ENCODE measurements around the gene DACH1. TPM values are rescaled to one million over a fixed set of nuclear protein-coding genes. Genes with fewer than 3 reads are reported as not detected.

The DACH1 gene
- total RNA-seq, 2 donors from 2014 or later, result 0.13 TPM; not detected in 1

GRCh38 chr13:71513411-71514033 is 353.5 kb downstream of the DACH1 start:
- no peaks in the 10 kb centered on the region for H3K9me3 ChIP-seq (ENCODE audit: control insufficient read depth, low read length, poor library complexity, severe bottlenecking)
- Mint-ChIP-seq H3K27me3 (no peaks in the 10 kb centered on the region), H3K27ac (no peak overlapping the region), H3K4me3 (no peak overlapping the region), H3K4me1 (no peaks in the 10 kb centered on the region), H3K36me3 (ENCODE audit: low read depth) (no peaks in the 10 kb centered on the region)
- ATAC-seq (no peak), DNase-seq (no peak)

- H3K27ac Mint-ChIP-seq, result no peak overlapping the region
- H3K9me3 ChIP-seq (ENCODE audit: control insufficient read depth, low read length, poor library complexity, severe bottlenecking), result no peaks in the 10 kb centered on the region
- no peak overlapping the region for H3K4me3 Mint-ChIP-seq
- DNase-seq (no peak), ATAC-seq (no peak)
- no peaks in the 10 kb centered on the region for H3K27me3 Mint-ChIP-seq
- H3K4me1 Mint-ChIP-seq, result no peaks in the 10 kb centered on the region
- no peaks in the 10 kb centered on the region for H3K36me3 Mint-ChIP-seq (ENCODE audit: low read depth)
Measured at GRCh38 chr13:71503781-71504180, 363.2 kb downstream of the DACH1 start.

- Mint-ChIP-seq H3K36me3 (ENCODE audit: low read depth) (no peaks in the 10 kb centered on the region), H3K4me3 (no peak overlapping the region), H3K27me3 (no peaks in the 10 kb centered on the region), H3K4me1 (no peaks in the 10 kb centered on the region), H3K27ac (no peak overlapping the region)
- H3K9me3 ChIP-seq (ENCODE audit: control insufficient read depth, low read length, poor library complexity, severe bottlenecking), result no peaks in the 10 kb centered on the region
- ATAC-seq, result no peak
- DNase-seq, result no peak
Measured at GRCh38 chr13:71499944-71500514, 367.0 kb downstream of the DACH1 start.

- no peak for DNase-seq
- ATAC-seq, result no peak
- H3K36me3 Mint-ChIP-seq (ENCODE audit: low read depth), result no peaks in the 10 kb centered on the region
- no peaks in the 10 kb centered on the region for H3K27me3 Mint-ChIP-seq
- no peak overlapping the region for H3K4me3 Mint-ChIP-seq
- H3K27ac Mint-ChIP-seq, result no peak overlapping the region
- no peaks in the 10 kb centered on the region for H3K9me3 ChIP-seq (ENCODE audit: control insufficient read depth, low read length, poor library complexity, severe bottlenecking)
- no peaks in the 10 kb centered on the region for H3K4me1 Mint-ChIP-seq
Measured at GRCh38 chr13:71499235-71499634, 367.8 kb downstream of the DACH1 start.

DNA sequence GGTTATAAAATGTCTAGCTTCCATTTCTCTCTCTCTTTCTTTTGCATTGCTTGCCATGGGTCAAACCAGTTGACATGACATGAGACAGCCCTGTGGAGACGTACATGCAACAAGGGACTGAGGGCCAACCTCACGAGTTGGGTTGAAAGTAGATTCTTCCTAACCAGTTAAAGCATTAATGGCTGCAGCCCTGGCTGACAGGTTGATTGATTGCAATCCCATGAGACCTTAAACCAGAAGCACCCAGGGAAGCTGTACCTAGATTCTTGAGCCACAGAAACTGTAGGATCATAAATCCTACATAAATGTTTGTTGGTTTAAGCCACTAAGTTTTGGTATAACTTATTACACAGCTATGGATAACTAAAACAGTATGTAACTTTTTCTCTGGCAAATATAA is 373.8 kb downstream of the DACH1 start:
- no peak for DNase-seq
- Mint-ChIP-seq H3K36me3 (ENCODE audit: low read depth) (no peaks in the 10 kb centered on the region), H3K4me1 (no peaks in the 10 kb centered on the region), H3K4me3 (no peak overlapping the region), H3K27me3 (no peaks in the 10 kb centered on the region), H3K27ac (no peak overlapping the region)
- no peaks in the 10 kb centered on the region for H3K9me3 ChIP-seq (ENCODE audit: control insufficient read depth, low read length, poor library complexity, severe bottlenecking)
- ATAC-seq, result no peak

- no peaks in the 10 kb centered on the region for H3K27me3 Mint-ChIP-seq
Measured at GRCh38 chr13:71492346-71492871, 374.6 kb downstream of the DACH1 start.

DNA sequence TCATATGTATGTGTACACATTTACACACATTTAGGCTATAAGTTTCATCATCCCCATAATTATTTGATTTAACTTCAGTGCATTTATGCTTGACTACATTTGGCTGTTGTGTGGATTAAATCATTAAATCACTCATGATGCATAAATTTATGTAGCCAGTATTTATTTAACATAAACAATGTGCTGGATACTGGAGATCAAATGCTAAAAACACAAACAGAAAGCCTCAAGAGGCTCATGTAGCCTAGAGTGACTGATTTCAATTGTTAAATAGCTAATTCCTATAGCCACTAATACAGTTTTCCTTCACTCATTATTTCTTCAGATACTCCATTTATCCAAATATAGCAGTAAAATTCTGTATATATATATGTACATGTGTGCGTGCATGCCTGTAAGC is 376.0 kb downstream of the DACH1 start:
- no peak for ATAC-seq

More at GRCh38 chr13:71492346-71492871, 374.6 kb downstream of the DACH1 start:
- H3K27ac Mint-ChIP-seq, result no peak overlapping the region
- DNase-seq (no peak), ATAC-seq (no peak)
- no peaks in the 10 kb centered on the region for H3K4me1 Mint-ChIP-seq
- no peaks in the 10 kb centered on the region for H3K9me3 ChIP-seq (ENCODE audit: control insufficient read depth, low read length, poor library complexity, severe bottlenecking)
- H3K36me3 Mint-ChIP-seq (ENCODE audit: low read depth), result no peaks in the 10 kb centered on the region
- H3K4me3 Mint-ChIP-seq, result no peak overlapping the region

DNA sequence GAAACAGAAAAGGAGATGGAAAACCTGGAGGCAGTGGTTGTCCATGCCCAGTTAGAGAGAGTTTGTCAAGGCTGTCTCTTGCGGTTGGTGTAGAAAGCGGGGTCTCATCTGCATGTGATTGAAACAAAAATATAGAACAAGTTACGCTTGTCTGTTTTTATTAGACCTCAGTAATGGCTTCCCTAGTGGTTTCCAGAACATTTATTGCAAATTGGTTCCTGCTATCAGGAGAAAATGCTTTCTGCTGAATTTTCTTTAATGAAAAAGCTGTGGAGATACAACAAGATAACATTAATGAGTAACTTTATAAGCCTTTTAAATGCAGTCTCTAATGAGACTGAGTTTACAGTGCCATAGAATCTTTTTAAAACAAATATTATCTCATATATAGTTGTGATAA is 378.0 kb downstream of the DACH1 start:
- Mint-ChIP-seq H3K4me3 (no peak overlapping the region), H3K27me3 (no peaks in the 10 kb centered on the region), H3K4me1 (no peaks in the 10 kb centered on the region), H3K27ac (no peak overlapping the region), H3K36me3 (ENCODE audit: low read depth) (no peaks in the 10 kb centered on the region)
- DNase-seq, result no peak
- no peaks in the 10 kb centered on the region for H3K9me3 ChIP-seq (ENCODE audit: control insufficient read depth, low read length, poor library complexity, severe bottlenecking)
- no peak for ATAC-seq

More for the DNA sequence above, 376.0 kb downstream of the DACH1 start:
- Mint-ChIP-seq H3K4me1 (no peaks in the 10 kb centered on the region), H3K4me3 (no peak overlapping the region), H3K27me3 (no peaks in the 10 kb centered on the region), H3K36me3 (ENCODE audit: low read depth) (no peaks in the 10 kb centered on the region), H3K27ac (no peak overlapping the region)
- H3K9me3 ChIP-seq (ENCODE audit: control insufficient read depth, low read length, poor library complexity, severe bottlenecking), result no peaks in the 10 kb centered on the region
- no peak for DNase-seq

DNA sequence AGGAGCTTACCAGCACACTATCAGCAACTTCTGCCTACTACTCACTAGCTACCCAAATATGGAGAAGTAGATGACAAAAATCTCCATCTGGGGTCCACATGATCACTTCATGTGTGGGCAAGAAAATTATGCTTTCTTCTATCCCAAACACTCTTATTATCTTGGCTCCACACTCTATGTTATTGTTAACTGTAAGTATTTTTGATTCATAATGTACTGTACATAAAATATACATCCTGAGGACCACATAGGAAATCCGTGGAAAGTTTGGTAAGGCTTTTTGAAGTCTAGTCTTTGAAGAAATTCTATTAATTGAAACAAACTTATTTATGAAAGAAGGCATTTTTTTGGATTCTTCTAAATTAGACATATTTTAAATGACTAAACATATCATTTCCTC is 378.8 kb downstream of the DACH1 start:
- no peak overlapping the region for H3K27ac Mint-ChIP-seq
- DNase-seq (no peak), ATAC-seq (no peak)
- H3K9me3 ChIP-seq (ENCODE audit: control insufficient read depth, low read length, poor library complexity, severe bottlenecking), result no peaks in the 10 kb centered on the region
- no peaks in the 10 kb centered on the region for H3K27me3 Mint-ChIP-seq
- no peak overlapping the region for H3K4me3 Mint-ChIP-seq
- no peaks in the 10 kb centered on the region for H3K36me3 Mint-ChIP-seq (ENCODE audit: low read depth)
- no peaks in the 10 kb centered on the region for H3K4me1 Mint-ChIP-seq

- no peak overlapping the region for H3K27ac Mint-ChIP-seq
- H3K4me1 Mint-ChIP-seq, result no peaks in the 10 kb centered on the region
- H3K27me3 Mint-ChIP-seq, result no peaks in the 10 kb centered on the region
- no peak overlapping the region for H3K4me3 Mint-ChIP-seq
- H3K9me3 ChIP-seq (ENCODE audit: control insufficient read depth, low read length, poor library complexity, severe bottlenecking), result no peaks in the 10 kb centered on the region
- H3K36me3 Mint-ChIP-seq (ENCODE audit: low read depth), result no peaks in the 10 kb centered on the region
- DNase-seq (no peak), ATAC-seq (no peak)
Measured at GRCh38 chr13:71485913-71486312, 381.1 kb downstream of the DACH1 start.

DNA sequence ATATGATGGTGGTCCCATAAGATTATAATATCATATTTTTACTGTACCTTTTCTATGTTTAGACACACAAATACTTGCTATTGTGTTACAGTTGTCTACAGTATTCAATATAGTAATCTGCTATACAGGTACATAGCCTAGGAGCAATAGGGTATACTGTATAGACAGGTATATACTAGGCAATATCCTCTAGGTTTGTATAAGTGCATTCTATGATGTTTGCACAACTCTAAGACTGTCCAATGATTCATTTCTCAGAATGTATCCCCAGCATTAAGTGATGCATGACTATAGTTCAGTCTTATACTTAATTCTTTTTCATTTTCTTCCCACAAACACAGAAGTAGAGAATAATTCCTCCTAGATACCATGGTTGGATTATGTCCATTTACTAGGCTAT is 383.3 kb downstream of the DACH1 start:
- Mint-ChIP-seq H3K27ac (no peak overlapping the region), H3K4me3 (no peak overlapping the region), H3K27me3 (no peaks in the 10 kb centered on the region), H3K36me3 (ENCODE audit: low read depth) (no peaks in the 10 kb centered on the region), H3K4me1 (no peaks in the 10 kb centered on the region)
- DNase-seq, result no peak
- ATAC-seq, result no peak
- H3K9me3 ChIP-seq (ENCODE audit: control insufficient read depth, low read length, poor library complexity, severe bottlenecking), result no peaks in the 10 kb centered on the region

- H3K9me3 ChIP-seq (ENCODE audit: control insufficient read depth, low read length, poor library complexity, severe bottlenecking), result no peaks in the 10 kb centered on the region
- DNase-seq (no peak), ATAC-seq (no peak)
- no peaks in the 10 kb centered on the region for H3K36me3 Mint-ChIP-seq (ENCODE audit: low read depth)
- no peak overlapping the region for H3K27ac Mint-ChIP-seq
- H3K4me3 Mint-ChIP-seq, result no peak overlapping the region
- no peaks in the 10 kb centered on the region for H3K4me1 Mint-ChIP-seq
- H3K27me3 Mint-ChIP-seq, result no peaks in the 10 kb centered on the region
Measured at GRCh38 chr13:71481501-71481900, 385.5 kb downstream of the DACH1 start.

DNA sequence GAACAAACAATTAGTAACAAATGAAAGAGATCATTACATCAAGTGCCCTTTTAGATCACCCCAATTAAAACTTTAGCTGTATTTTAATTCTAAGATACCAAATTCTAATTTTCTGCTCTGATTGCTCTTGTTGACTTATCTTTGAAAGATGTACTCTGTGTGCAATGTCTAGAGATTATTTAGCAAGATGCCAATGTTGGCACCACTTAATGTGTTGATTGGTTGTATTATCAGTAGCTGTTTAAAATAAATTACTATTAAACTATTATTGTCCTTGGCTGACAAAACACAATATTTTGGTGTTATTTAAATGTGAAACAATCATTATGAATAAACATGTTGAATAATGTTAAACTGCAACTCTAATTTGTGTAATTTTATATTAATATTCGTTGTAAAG is 386.0 kb downstream of the DACH1 start:
- Mint-ChIP-seq H3K27me3 (no peaks in the 10 kb centered on the region), H3K27ac (no peak overlapping the region), H3K4me1 (no peaks in the 10 kb centered on the region), H3K4me3 (no peak overlapping the region), H3K36me3 (ENCODE audit: low read depth) (no peaks in the 10 kb centered on the region)
- no peak for ATAC-seq
- H3K9me3 ChIP-seq (ENCODE audit: control insufficient read depth, low read length, poor library complexity, severe bottlenecking), result no peaks in the 10 kb centered on the region
- no peak for DNase-seq

DNA sequence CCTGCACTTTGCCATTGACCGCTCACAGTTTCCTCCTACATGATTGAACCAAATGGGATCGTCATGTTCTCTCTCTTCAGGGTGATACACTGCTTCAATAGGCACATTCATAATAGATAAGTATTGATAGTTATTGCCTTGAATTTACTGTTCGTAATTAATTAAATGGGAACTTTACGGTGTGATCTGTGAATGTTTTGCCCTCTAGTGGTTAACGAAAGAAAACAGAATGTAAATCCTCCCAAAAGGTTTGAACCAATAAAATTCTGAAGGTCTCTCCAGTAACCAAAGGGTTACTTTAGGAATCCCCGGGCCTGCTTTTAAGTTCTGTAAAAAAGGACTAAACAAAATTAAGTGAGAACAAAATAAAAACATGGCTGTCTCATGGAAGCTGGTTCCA is 389.3 kb downstream of the DACH1 start:
- Mint-ChIP-seq H3K4me1 (no peaks in the 10 kb centered on the region), H3K27me3 (no peaks in the 10 kb centered on the region), H3K4me3 (no peak overlapping the region), H3K36me3 (ENCODE audit: low read depth) (no peaks in the 10 kb centered on the region), H3K27ac (no peak overlapping the region)
- no peak for ATAC-seq
- no peak for DNase-seq
- no peaks in the 10 kb centered on the region for H3K9me3 ChIP-seq (ENCODE audit: control insufficient read depth, low read length, poor library complexity, severe bottlenecking)
